Panc1 (cell line): Measurements from ENCODE around the gene CHRM1. TPM values are rescaled to one million over a fixed set of nuclear protein-coding genes. Genes with fewer than 3 reads are reported as not detected.

Source experiments
- ATAC-seq: fragments of 200-7000 bp; cut with Tn5 transposase; 2 replicates; pipeline ENCODE4 v1.9.1; 2020; ENCODE audit warnings: mild to moderate bottlenecking, moderate library complexity
- BruUV-seq: library from RNA; stranded (reverse); fragments of 400-500 nt; replicated peaks from 2 replicates; lab custom pipeline; 2021; lab: Mats Ljungman, UMichigan
- CTCF ChIA-PET: fragments of 300-600 bp; sonication (Branson Sonifier 250); formaldehyde crosslinking; loops from one replicate; lab custom pipeline; 2022; ENCODE audit warnings: antibody characterized with exemption; lab: Charles Lee
- POLR2A ChIA-PET: fragments of 300-600 bp; sonication (Branson Sonifier 250); formaldehyde crosslinking; loops from one replicate; lab custom pipeline; 2022; ENCODE audit warnings: antibody characterized with exemption; lab: Charles Lee
- DNase-seq: peaks from one replicate; pipeline ENCODE4 v3.0.0-alpha.2; 2010; ENCODE audit warnings: low read depth, low spot score
- H3K27ac ChIP-seq: 2 replicates; pipeline ENCODE4 v1.5.1; 2011; ENCODE audit warnings: mild to moderate bottlenecking, low read length, inconsistent platforms
- H3K27me3 ChIP-seq: fragments of 200-500 bp; sonication (Bioruptor generic); 2 replicates; pipeline ENCODE4 v1.6.0; 2014; ENCODE audit warnings: low read length, inconsistent platforms; ENCODE audit not compliant: control insufficient read depth, insufficient read depth
- H3K36me3 ChIP-seq: fragments of 200-500 bp; sonication (Bioruptor generic); 2 replicates; pipeline ENCODE4 v1.5.1; 2014; ENCODE audit warnings: inconsistent platforms, mild to moderate bottlenecking, low read length, moderate library complexity; ENCODE audit not compliant: control insufficient read depth, insufficient read depth
- H3K4me1 ChIP-seq: 2 replicates; pipeline ENCODE4 v1.5.1; 2011; ENCODE audit warnings: inconsistent platforms, mild to moderate bottlenecking, low read length, moderate library complexity; ENCODE audit not compliant: control insufficient read depth, insufficient read depth
- H3K4me3 ChIP-seq, 2 experiments: 2 replicates each; pipeline ENCODE4 v1.5.1; 2011 to 2012; ENCODE audit warnings: low read depth in 2 of 2, low read length in 2 of 2, mild to moderate bottlenecking in 2 of 2, inconsistent platforms in 1 of 2, moderate library complexity in 1 of 2
- H3K9me3 ChIP-seq: fragments of 200-500 bp; sonication (Bioruptor generic); 2 replicates; pipeline ENCODE4 v1.5.1; 2014; ENCODE audit warnings: low read depth, mild to moderate bottlenecking, inconsistent platforms, low read length, moderate library complexity; ENCODE audit not compliant: control insufficient read depth, insufficient read depth
- CTCF ChIP-seq: fragments of 450-650 bp; IDR thresholded peaks from 2 replicates; pipeline ENCODE4 v1.5.1; 2017; ENCODE audit warnings: mild to moderate bottlenecking
- POLR2AphosphoS5 ChIP-seq: IDR thresholded peaks from 2 replicates; pipeline ENCODE4 v1.6.1; 2012; ENCODE audit warnings: mild to moderate bottlenecking, low read depth, low read length, moderate library complexity
- REST ChIP-seq, 2 experiments: IDR thresholded peaks; 2 replicates each; pipeline ENCODE4 v1.6.1; 2011 to 2012; ENCODE audit warnings: low read depth in 2 of 2, control low read depth in 1 of 2, low read length in 1 of 2, mild to moderate bottlenecking in 1 of 2, moderate library complexity in 1 of 2; ENCODE audit not compliant: insufficient read depth in 1 of 2
- SIN3A ChIP-seq: IDR thresholded peaks from 2 replicates; pipeline ENCODE4 v1.6.1; 2012; ENCODE audit warnings: low read depth, mild to moderate bottlenecking, low read length, moderate library complexity, borderline replicate concordance; ENCODE audit not compliant: insufficient read depth
- TCF7L2 ChIP-seq: IDR thresholded peaks from 2 replicates; pipeline ENCODE4 v1.6.1; 2011; ENCODE audit warnings: mild to moderate bottlenecking, low read depth, low read length, inconsistent platforms
- in situ Hi-C: cut with HindIII; loops from 2 replicates; pipeline ENCODE4 v1.10.0; 2016; ENCODE audit warnings: low sequenced_read_pairs, low pct_unique_long_range_greater_than_20kb
- intact Hi-C: fragments of 100-400 bp; cut with micrococcal nuclease; formaldehyde crosslinking; loops from one replicate; pipeline ENCODE4 v1.10.0; 2022; ENCODE audit not compliant: unreplicated experiment
- total RNA-seq: library from RNA; stranded (reverse); gene quantifications from one replicate; pipeline ENCODE4 v1.2.1, GENCODE V29; 2021; ENCODE audit not compliant: unreplicated experiment

CHRM1 gene
- total RNA-seq, 1 experiment from 2014 or later, result not detected

- DNase-seq (no peak), ATAC-seq (no peak)
- no peaks in the 10 kb centered on the region for H3K9me3 ChIP-seq
- intact Hi-C loops, result no loop called here
- no TSS peak for BruUV-seq
- CTCF ChIA-PET, result no interaction called here
- H3K27me3 ChIP-seq, result no peaks in the 10 kb centered on the region
- TF ChIP-seq TCF7L2, result no peak
- TF ChIP-seq CTCF, result no peak
- no peak for TF ChIP-seq REST (IDR thresholded peaks at IDR 0.05; ENCODE audit: insufficient read depth in 1 of 2, low read depth in 2 of 2, low read length in 1 of 2)
- no peak for TF ChIP-seq POLR2AphosphoS5
- no peak for TF ChIP-seq SIN3A
- H3K27ac ChIP-seq, result no peak overlapping the region
- H3K4me1 ChIP-seq, result no peaks in the 10 kb centered on the region
- POLR2A ChIA-PET, result no interaction called here
- in situ Hi-C loops, result no loop called here
- no peaks in the 10 kb centered on the region for H3K36me3 ChIP-seq
- H3K4me3 ChIP-seq, result no peak overlapping the region
Observed at GRCh38 chr11:62912268-62912667, 8.9 kb downstream of the CHRM1 start.

- in situ Hi-C loops, result no loop called here
- no TSS peak for BruUV-seq
- TF ChIP-seq CTCF (no peak), REST (IDR thresholded peaks at IDR 0.05; ENCODE audit: insufficient read depth in 1 of 2, low read depth in 2 of 2, low read length in 1 of 2) (no peak), POLR2AphosphoS5 (no peak), TCF7L2 (no peak), SIN3A (no peak)
- intact Hi-C loops, result no loop called here
- Histone ChIP-seq H3K4me3 (no peak overlapping the region), H3K27ac (no peak overlapping the region), H3K36me3 (no peaks in the 10 kb centered on the region), H3K9me3 (no peaks in the 10 kb centered on the region), H3K4me1 (no peaks in the 10 kb centered on the region), H3K27me3 (no peaks in the 10 kb centered on the region)
- DNase-seq (no peak), ATAC-seq (no peak)
- ChIA-PET POLR2A (no interaction called here), CTCF (no interaction called here)
Observed at GRCh38 chr11:62911137-62912130, 9.7 kb downstream of the CHRM1 start.
